PC-9 (cell line): ENCODE data around the gene HMGN4. TPM values are rescaled to one million over a fixed set of nuclear protein-coding genes. Genes with fewer than 3 reads are reported as not detected.

Source experiments
- BruUV-seq: library from RNA; stranded (reverse); fragments of 400-500 nt; replicated peaks from 2 replicates; lab custom pipeline; 2021; lab: Mats Ljungman, UMichigan
- CTCF ChIA-PET: fragments of 300-600 bp; sonication (Branson Sonifier 250); formaldehyde crosslinking; loops from one replicate; lab custom pipeline; 2022; ENCODE audit warnings: antibody characterized with exemption; lab: Charles Lee
- POLR2A ChIA-PET: fragments of 300-600 bp; sonication (Branson Sonifier 250); formaldehyde crosslinking; loops from one replicate; lab custom pipeline; 2022; ENCODE audit warnings: antibody characterized with exemption; ENCODE audit not compliant: unreplicated experiment; lab: Charles Lee
- DNase-seq, 2 experiments: peaks; one replicate each; pipeline versions ENCODE4 v3.0.0 to v3.0.0-alpha.2; 2015 to 2022; ENCODE audit warnings: mixed read lengths in 1 of 2
- H2AFZ ChIP-seq: fragments of 200-600 bp; sonication (generic); 2 replicates; pipeline ENCODE4 v1.8.1; 2017; ENCODE audit warnings: antibody characterized with exemption
- H3F3A ChIP-seq: fragments of 200-600 bp; sonication (generic); 2 replicates; pipeline ENCODE4 v1.8.1; 2017; ENCODE audit warnings: antibody characterized with exemption, mild to moderate bottlenecking, low read depth; ENCODE audit not compliant: insufficient read depth
- H3K27ac ChIP-seq: fragments of 200-600 bp; sonication (generic); 2 replicates; pipeline ENCODE4 v1.6.1; 2016; ENCODE audit warnings: mixed run types
- H3K27me3 ChIP-seq: fragments of 200-600 bp; sonication (generic); 2 replicates; pipeline ENCODE4 v1.6.1; 2016; ENCODE audit warnings: low read depth, mixed run types; ENCODE audit not compliant: insufficient read depth
- H3K36me3 ChIP-seq: fragments of 200-600 bp; sonication (generic); 2 replicates; pipeline ENCODE4 v1.6.1; 2016; ENCODE audit warnings: low read depth, mixed run types
- H3K4me1 ChIP-seq: fragments of 200-600 bp; sonication (generic); replicated peaks from 2 replicates; pipeline ENCODE4 v1.6.1; 2016; ENCODE audit warnings: mixed run types; ENCODE audit not compliant: insufficient read depth
- H3K4me2 ChIP-seq: fragments of 200-600 bp; sonication (generic); 2 replicates; pipeline ENCODE4 v1.6.1; 2017; ENCODE audit warnings: mixed run types
- H3K4me3 ChIP-seq: fragments of 200-600 bp; sonication (generic); 2 replicates; pipeline ENCODE4 v1.6.1; 2016; ENCODE audit warnings: mixed run types
- H3K79me2 ChIP-seq: fragments of 200-600 bp; sonication (generic); 2 replicates; pipeline ENCODE4 v1.6.1; 2017; ENCODE audit warnings: low read depth, mixed run types
- H3K9me2 ChIP-seq: fragments of 200-600 bp; sonication (generic); 2 replicates; pipeline ENCODE4 v1.8.1; 2017; ENCODE audit warnings: mild to moderate bottlenecking; ENCODE audit not compliant: insufficient read depth
- H3K9me3 ChIP-seq: fragments of 200-600 bp; sonication (generic); 2 replicates; pipeline ENCODE4 v1.8.1; 2016; ENCODE audit warnings: low read depth; ENCODE audit not compliant: insufficient read depth
- H4K20me1 ChIP-seq: fragments of 200-600 bp; sonication (generic); 2 replicates; pipeline ENCODE4 v1.8.1; 2017; ENCODE audit not compliant: insufficient read depth
- EZH2 ChIP-seq: fragments of 200-600 bp; sonication (generic); IDR thresholded peaks from 2 replicates; pipeline ENCODE4 v1.8.0; 2017; ENCODE audit warnings: antibody characterized with exemption, low read depth
- intact Hi-C: fragments of 100-400 bp; cut with micrococcal nuclease; formaldehyde crosslinking; loops from one replicate; pipeline ENCODE4 v1.10.0; 2022; ENCODE audit not compliant: unreplicated experiment
- total RNA-seq: library from RNA; stranded (reverse); gene quantifications from 2 replicates; pipeline ENCODE4 v1.2.3, GENCODE V29; 2021
- TF ChIP-seq, protein P1 (sequence below): fragments of 200-600 bp; sonication (generic); conservative IDR thresholded peaks from 2 replicates; pipeline ENCODE4 v1.6.1; 2017; ENCODE audit warnings: mixed run types, antibody characterized with exemption, mild to moderate bottlenecking, moderate library complexity

Gene HMGN4
- total RNA-seq, 1 experiment from 2014 or later: 86.9 TPM

DNA sequence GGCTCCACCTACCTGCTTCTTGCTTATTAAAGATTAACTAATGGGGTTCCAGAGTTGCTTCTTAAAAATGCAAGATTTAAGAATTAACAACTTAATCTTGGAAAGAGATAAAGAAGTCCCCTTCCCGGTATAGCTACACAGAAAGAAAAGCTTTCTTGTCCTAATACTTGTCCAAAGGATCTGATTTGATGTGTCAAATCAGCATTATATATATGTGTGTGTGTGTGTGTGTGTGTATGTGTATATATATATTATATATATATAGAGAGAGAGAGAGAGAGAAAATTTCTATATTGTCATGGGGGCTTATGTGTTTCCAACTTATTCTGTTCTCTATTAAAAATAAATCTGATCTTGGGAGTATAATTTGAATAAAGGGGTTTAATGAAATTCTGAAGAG is 4.6 kb upstream of the HMGN4 start:
- Histone ChIP-seq H2AFZ (peak overlapping the region; percentile 88), H3K4me3 (peak overlapping the region; percentile 81), H3K4me2 (peak overlapping the region; percentile 83), H3K79me2 (no peaks in the 10 kb centered on the region), H4K20me1 (no peaks in the 10 kb centered on the region), H3K9me3 (no peaks in the 10 kb centered on the region), H3K4me1 (peaks cover 15% of the 10 kb centered on the region), H3F3A (peaks cover 42% of the 10 kb centered on the region; the same call in 1 of the 2 replicates), H3K9me2 (no peaks in the 10 kb centered on the region), H3K27ac (peak overlapping the region; percentile 21; the same call in 1 of the 2 replicates), H3K36me3 (no peaks in the 10 kb centered on the region), H3K27me3 (no peaks in the 10 kb centered on the region)
- ChIA-PET POLR2A (interaction anchor here (0.5 to 1.0 kb wide), 9 partner anchors 11 to 664 kb away, joined by 3 to 15 read pairs (median 4); a partner anchor contains a TSS), CTCF (interaction anchor here (0.6 to 1.0 kb wide), 4 partner anchors 204 to 336 kb away, joined by 3 to 6 read pairs (median 4); no protein-coding TSS in a partner anchor)
- intact Hi-C loops: loop anchor here (1.0 kb wide), 1 partner anchor 12 kb away; no protein-coding TSS in a partner anchor
- DNase-seq: no peak
- TF ChIP-seq, protein P1, sequence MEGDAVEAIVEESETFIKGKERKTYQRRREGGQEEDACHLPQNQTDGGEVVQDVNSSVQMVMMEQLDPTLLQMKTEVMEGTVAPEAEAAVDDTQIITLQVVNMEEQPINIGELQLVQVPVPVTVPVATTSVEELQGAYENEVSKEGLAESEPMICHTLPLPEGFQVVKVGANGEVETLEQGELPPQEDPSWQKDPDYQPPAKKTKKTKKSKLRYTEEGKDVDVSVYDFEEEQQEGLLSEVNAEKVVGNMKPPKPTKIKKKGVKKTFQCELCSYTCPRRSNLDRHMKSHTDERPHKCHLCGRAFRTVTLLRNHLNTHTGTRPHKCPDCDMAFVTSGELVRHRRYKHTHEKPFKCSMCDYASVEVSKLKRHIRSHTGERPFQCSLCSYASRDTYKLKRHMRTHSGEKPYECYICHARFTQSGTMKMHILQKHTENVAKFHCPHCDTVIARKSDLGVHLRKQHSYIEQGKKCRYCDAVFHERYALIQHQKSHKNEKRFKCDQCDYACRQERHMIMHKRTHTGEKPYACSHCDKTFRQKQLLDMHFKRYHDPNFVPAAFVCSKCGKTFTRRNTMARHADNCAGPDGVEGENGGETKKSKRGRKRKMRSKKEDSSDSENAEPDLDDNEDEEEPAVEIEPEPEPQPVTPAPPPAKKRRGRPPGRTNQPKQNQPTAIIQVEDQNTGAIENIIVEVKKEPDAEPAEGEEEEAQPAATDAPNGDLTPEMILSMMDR: no peak
- no peak for TF ChIP-seq EZH2
- BruUV-seq: no TSS peak

DNA sequence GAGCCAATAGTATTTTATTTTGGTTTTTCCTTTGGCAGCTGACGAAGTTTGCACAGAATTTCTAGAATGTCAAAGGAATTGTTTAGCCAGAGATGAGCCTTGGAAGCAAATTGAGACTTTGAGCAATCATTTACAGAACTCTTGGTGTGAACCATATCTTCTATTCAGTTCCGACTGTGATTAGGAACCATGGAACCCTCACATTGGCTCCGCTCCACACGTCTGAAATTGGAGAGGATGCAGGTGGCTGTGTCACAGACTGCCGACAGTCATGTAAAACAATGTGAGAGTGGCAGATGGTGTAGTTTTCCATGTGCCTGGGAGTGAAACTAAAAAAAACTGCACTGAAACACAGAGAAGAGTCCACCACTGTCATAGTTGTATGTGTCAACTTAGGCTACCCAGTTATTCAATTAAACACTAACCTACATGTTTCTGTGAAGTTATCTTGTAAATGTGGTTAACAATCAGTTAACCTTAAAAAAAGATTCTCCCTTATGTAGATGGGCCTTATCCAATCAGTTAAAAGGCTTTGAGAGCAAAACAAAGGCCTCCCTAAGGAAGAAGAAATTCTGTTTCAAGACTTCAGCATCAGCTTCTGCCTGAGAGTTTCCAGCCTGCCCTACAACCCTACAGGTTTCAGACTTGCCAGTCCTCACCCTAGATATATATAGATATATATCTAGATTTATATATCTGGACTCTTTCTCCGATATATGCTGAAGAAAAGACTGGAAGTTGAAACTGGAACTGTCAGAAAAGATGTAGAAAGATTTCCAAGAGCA is 3.3 kb upstream of the HMGN4 start:
- H3K9me2 ChIP-seq: no peaks in the 10 kb centered on the region
- H3F3A ChIP-seq: peaks cover 51% of the 10 kb centered on the region; the same call in 1 of the 2 replicates
- peaks cover 12% of the 10 kb centered on the region for H3K79me2 ChIP-seq
- intact Hi-C loops: loop anchor here (5.0 kb wide), 1 partner anchor 223 kb away; no protein-coding TSS in a partner anchor
- H3K27me3 ChIP-seq: no peaks in the 10 kb centered on the region
- H3K9me3 ChIP-seq: no peaks in the 10 kb centered on the region
- no TSS peak for BruUV-seq
- H3K4me2 ChIP-seq: no peak overlapping the region
- H2AFZ ChIP-seq: no peak overlapping the region
- H4K20me1 ChIP-seq: no peaks in the 10 kb centered on the region
- no peaks in the 10 kb centered on the region for H3K36me3 ChIP-seq
- H3K27ac ChIP-seq: no peak overlapping the region
- CTCF ChIA-PET: no interaction called here
- no peak for DNase-seq
- H3K4me3 ChIP-seq: no peak overlapping the region
- POLR2A ChIA-PET: interaction anchor here (0.5 kb wide), 1 partner anchor 203 kb away, joined by 3 read pairs; no protein-coding TSS in a partner anchor
- peaks cover 22% of the 10 kb centered on the region for H3K4me1 ChIP-seq
- no peak for TF ChIP-seq EZH2
- TF ChIP-seq, protein P1: no peak

DNA sequence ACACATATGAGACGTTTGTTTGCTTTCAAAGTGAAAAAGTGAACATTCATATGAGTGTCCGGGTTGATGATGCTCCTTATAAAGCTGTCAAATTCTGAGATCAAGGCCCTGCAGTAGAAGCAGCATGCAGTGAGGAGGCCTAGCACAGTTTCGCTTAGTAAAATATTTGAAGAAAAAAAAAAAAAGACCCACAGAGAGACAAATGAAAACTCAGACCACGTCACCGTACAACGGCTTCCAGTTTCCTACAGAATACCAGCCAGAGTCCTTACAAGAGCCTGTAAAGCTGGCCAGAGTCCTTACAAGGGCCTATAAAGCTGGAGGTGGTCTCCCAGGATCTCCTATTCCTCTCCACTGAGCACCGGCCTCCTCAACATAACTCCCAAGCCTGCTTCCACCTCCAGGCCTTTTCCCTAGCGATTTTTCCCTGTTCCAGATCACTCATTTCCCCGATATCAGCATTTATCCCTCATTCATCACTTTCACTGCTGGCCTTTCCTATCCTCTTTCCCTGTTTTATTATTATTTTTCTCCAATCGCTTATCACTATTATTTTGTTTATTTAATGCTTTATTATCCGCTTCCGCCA is 1.5 kb upstream of the HMGN4 start:
- Histone ChIP-seq H3K9me3 (no peaks in the 10 kb centered on the region), H2AFZ (peak overlapping the region; percentile 83), H3K27me3 (no peaks in the 10 kb centered on the region), H3K27ac (peak overlapping the region; percentile 78), H3K36me3 (no peaks in the 10 kb centered on the region), H4K20me1 (no peaks in the 10 kb centered on the region), H3K4me3 (peak overlapping the region; percentile 78), H3K4me1 (peaks cover 24% of the 10 kb centered on the region), H3F3A (peaks cover 49% of the 10 kb centered on the region), H3K9me2 (no peaks in the 10 kb centered on the region), H3K4me2 (peak overlapping the region; percentile 92), H3K79me2 (peaks cover 27% of the 10 kb centered on the region)
- CTCF ChIA-PET: no interaction called here
- DNase-seq: peak; percentile 15 to 43
- TF ChIP-seq, protein P1: no peak
- POLR2A ChIA-PET: no interaction called here
- intact Hi-C loops: loop anchor here (1.0 to 5.0 kb wide), 6 partner anchors 15 to 224 kb away; no protein-coding TSS in a partner anchor
- no TSS peak for BruUV-seq
